Suprapubic skin (tissue), 4 donors: ENCODE results near the gene SHROOM3. TPM values are rescaled to one million over a fixed set of nuclear protein-coding genes. Genes with fewer than 3 reads are reported as not detected.

Experiments used
- DNase-seq, 2 donors: peaks; one replicate each; pipeline ENCODE4 v3.0.0-alpha.2; 2019; ENCODE audit warnings: low spot score in 2 of 2
- H3K27ac ChIP-seq: fragments of 200-600 bp; sonication (generic); one replicate; pipeline ENCODE4 v1.5.1; 2019
- H3K27me3 ChIP-seq: fragments of 200-600 bp; sonication (generic); one replicate; pipeline ENCODE4 v1.5.1; 2019
- H3K36me3 ChIP-seq: fragments of 200-600 bp; sonication (generic); one replicate; pipeline ENCODE4 v1.5.1; 2019
- H3K4me1 ChIP-seq: fragments of 200-600 bp; sonication (generic); one replicate; pipeline ENCODE4 v1.5.1; 2019
- H3K4me3 ChIP-seq: fragments of 200-600 bp; sonication (generic); one replicate; pipeline ENCODE4 v1.5.1; 2019; ENCODE audit warnings: mild to moderate bottlenecking
- H3K9me3 ChIP-seq: fragments of 200-600 bp; sonication (generic); one replicate; pipeline ENCODE4 v1.5.1; 2019
- CTCF ChIP-seq, 2 donors: fragments of 200-600 bp in 1 of 2; fragments of 450-650 bp in 1 of 2; sonication (generic) in 1 of 2; IDR thresholded peaks; one replicate each; pipeline ENCODE4 v1.5.1; 2016 to 2019; ENCODE audit warnings: antibody characterized with exemption in 2 of 2, mild to moderate bottlenecking in 1 of 2, moderate library complexity in 1 of 2
- EP300 ChIP-seq: sonication (generic); formaldehyde crosslinking; IDR thresholded peaks from one replicate; pipeline ENCODE4 v1.6.1; 2017; ENCODE audit warnings: antibody characterized with exemption
- POLR2A ChIP-seq, 2 donors: fragments of 450-650 bp; IDR thresholded peaks; one replicate each; pipeline ENCODE4 v1.6.1; 2017; ENCODE audit warnings: antibody characterized with exemption in 2 of 2, mild to moderate bottlenecking in 2 of 2, moderate library complexity in 2 of 2
- POLR2AphosphoS5 ChIP-seq, 3 donors: sonication (generic); formaldehyde crosslinking; IDR thresholded peaks; one replicate each; pipeline ENCODE4 v1.6.1; 2017; ENCODE audit warnings: antibody characterized with exemption in 3 of 3
- WGBS: methylation state at CpG from one replicate; pipeline ENCODE4 v1.1.5; 2018; 5-methylcytosine and 5-hydroxymethylcytosine counted together
- total RNA-seq, 4 donors: library from RNA; depleted of rRNA; stranded (reverse); fragments of >200 nt; gene quantifications; one replicate each; pipeline ENCODE4 v1.1.0, GENCODE V29; 2016

Gene SHROOM3
- total RNA-seq, 4 donors from 2014 or later, result 25.7 to 41.4 (median 29.8) TPM

GRCh38 chr4:76781698-76782595 lies 346.9 kb downstream of the SHROOM3 start:
- Histone ChIP-seq H3K36me3 (no peaks in the 10 kb centered on the region), H3K27ac (peak overlapping the region; percentile 23), H3K4me1 (no peaks in the 10 kb centered on the region), H3K9me3 (no peaks in the 10 kb centered on the region), H3K4me3 (no peak overlapping the region), H3K27me3 (no peaks in the 10 kb centered on the region)
- 75% methylated on average over 7 of the region's 7 CpGs for WGBS
- no peak for DNase-seq
- TF ChIP-seq POLR2AphosphoS5 (IDR thresholded peaks at IDR 0.05) (no peak), EP300 (no peak), POLR2A (IDR thresholded peaks at IDR 0.05) (no peak), CTCF (IDR thresholded peaks at IDR 0.05) (no peak)

- no peaks in the 10 kb centered on the region for H3K27me3 ChIP-seq
- WGBS, result 52% methylated on average over 1 of the region's 1 CpG
- no peaks in the 10 kb centered on the region for H3K36me3 ChIP-seq
- no peak for DNase-seq
- H3K4me3 ChIP-seq, result no peak overlapping the region
- no peaks in the 10 kb centered on the region for H3K9me3 ChIP-seq
- TF ChIP-seq POLR2AphosphoS5 (IDR thresholded peaks at IDR 0.05) (no peak), CTCF (IDR thresholded peaks at IDR 0.05) (no peak), EP300 (no peak), POLR2A (IDR thresholded peaks at IDR 0.05) (no peak)
- no peaks in the 10 kb centered on the region for H3K4me1 ChIP-seq
- H3K27ac ChIP-seq, result no peak overlapping the region
Observed at GRCh38 chr4:76782837-76783236, 347.8 kb downstream of the SHROOM3 start.

- H3K27me3 ChIP-seq, result no peaks in the 10 kb centered on the region
- no peak for DNase-seq
- 89% methylated on average over 4 of the region's 4 CpGs for WGBS
Observed at GRCh38 chr4:76783836-76784235, 348.8 kb downstream of the SHROOM3 start.

GRCh38 chr4:76784237-76784636 lies 349.2 kb downstream of the SHROOM3 start:
- Histone ChIP-seq H3K4me3 (no peak overlapping the region), H3K4me1 (no peaks in the 10 kb centered on the region), H3K27me3 (no peaks in the 10 kb centered on the region), H3K27ac (no peak overlapping the region), H3K36me3 (no peaks in the 10 kb centered on the region), H3K9me3 (no peaks in the 10 kb centered on the region)
- DNase-seq, result no peak
- 90% methylated on average over 2 of the region's 2 CpGs for WGBS
- TF ChIP-seq POLR2A (IDR thresholded peaks at IDR 0.05) (no peak), POLR2AphosphoS5 (IDR thresholded peaks at IDR 0.05) (no peak), EP300 (no peak), CTCF (IDR thresholded peaks at IDR 0.05) (no peak)

More at GRCh38 chr4:76783836-76784235, 348.8 kb downstream of the SHROOM3 start:
- Histone ChIP-seq H3K4me1 (no peaks in the 10 kb centered on the region), H3K36me3 (no peaks in the 10 kb centered on the region), H3K4me3 (no peak overlapping the region), H3K27ac (no peak overlapping the region), H3K9me3 (no peaks in the 10 kb centered on the region)
- TF ChIP-seq POLR2A (IDR thresholded peaks at IDR 0.05), result no peak
- TF ChIP-seq CTCF (IDR thresholded peaks at IDR 0.05), result no peak
- TF ChIP-seq EP300, result no peak
- no peak for TF ChIP-seq POLR2AphosphoS5 (IDR thresholded peaks at IDR 0.05)

- Histone ChIP-seq H3K4me1 (no peaks in the 10 kb centered on the region), H3K9me3 (no peaks in the 10 kb centered on the region), H3K27ac (no peak overlapping the region), H3K27me3 (no peaks in the 10 kb centered on the region), H3K4me3 (no peak overlapping the region), H3K36me3 (no peaks in the 10 kb centered on the region)
- WGBS, result no CpG with 5 or more reads among the region's 1 CpG
- TF ChIP-seq CTCF (IDR thresholded peaks at IDR 0.05) (no peak), EP300 (no peak), POLR2AphosphoS5 (IDR thresholded peaks at IDR 0.05) (no peak), POLR2A (IDR thresholded peaks at IDR 0.05) (no peak)
- DNase-seq, result no peak
Observed at GRCh38 chr4:76787898-76788297, 352.9 kb downstream of the SHROOM3 start.
